ENCODE measurements around the gene PAX2. TPM values are rescaled to one million over a fixed set of nuclear protein-coding genes. Genes with fewer than 3 reads are reported as not detected.

The PAX2 gene
- polyA plus RNA-seq, 1 experiment = not detected

GRCh38 chr10:100878291-100878910, 133.0 kb downstream of the PAX2 start:
- CTCF ChIA-PET = interaction anchor here (0.6 to 2.3 kb wide), 45 partner anchors 8 to 592 kb away, joined by 3 to 18 read pairs (median 3); partner anchors contain the start of genes BLOC1S2, HIF1AN, PKD2L1 and SLF2
- peak; percentile 85 for TF ChIP-seq CTCF (IDR thresholded peaks at IDR 0.05; ENCODE audit: insufficient read depth, low read depth, low read length)
- Histone ChIP-seq H3K4me3 (ENCODE audit: low read depth, low read length) (no peak overlapping the region), H3K36me3 (ENCODE audit: control insufficient read depth, insufficient read depth, low read length) (no peaks in the 10 kb centered on the region), H3K27me3 (ENCODE audit: control insufficient read depth, insufficient read depth, low read length) (no peaks in the 10 kb centered on the region; the same call in 1 of the 2 replicates)
- no peak for DNase-seq (ENCODE audit: low read depth)
- POLR2A ChIA-PET = no interaction called here

Other genes starting within 250 kb of the PAX2 start
- gene SEC31B, start 225.7 kb upstream of the PAX2 start, polyA plus RNA-seq (2011; rRNA removed) = 6.5 and 8.3 TPM in 2 replicates
- gene NDUFB8, start 215.7 kb upstream of the PAX2 start, polyA plus RNA-seq (2011; rRNA removed) = 170 and 197 TPM in 2 replicates
- 7.4 and 19.5 TPM in 2 replicates for gene HIF1AN, start 209.6 kb upstream of the PAX2 start, polyA plus RNA-seq (2011; rRNA removed)
- 6.8 and 10.1 TPM in 2 replicates for gene SLF2, start 167.4 kb downstream of the PAX2 start, polyA plus RNA-seq (2011; rRNA removed)
- gene SEMA4G, start 223.9 kb downstream of the PAX2 start, polyA plus RNA-seq (2011; rRNA removed) = 4.2 and 4.3 TPM in 2 replicates
- gene MRPL43, start 241.9 kb downstream of the PAX2 start, polyA plus RNA-seq (2011; rRNA removed) = 77.3 and 123 TPM in 2 replicates
- gene TWNK, start 242.0 kb downstream of the PAX2 start, polyA plus RNA-seq (2011; rRNA removed) = 4.7 and 5.5 TPM in 2 replicates

Data from BJ (cell line).